B cell (primary cell): Measurements from ENCODE around the gene TNIK. TPM values are rescaled to one million over a fixed set of nuclear protein-coding genes. Genes with fewer than 3 reads are reported as not detected.

Experiments used
- ATAC-seq: fragments of 200-7000 bp; cut with Tn5 transposase; one replicate; pipeline ENCODE4 v1.10.0; 2021; ENCODE audit warnings: low read depth, mild to moderate bottlenecking, moderate number of reproducible peaks, moderate library complexity
- CTCF ChIA-PET: fragments of 350-600 bp; sonication (Branson Sonifier 250); formaldehyde crosslinking; loops from one replicate; lab custom pipeline; 2021; ENCODE audit warnings: antibody characterized with exemption, inconsistent platforms; lab: Charles Lee
- POLR2A ChIA-PET: fragments of 350-600 bp; sonication (Branson Sonifier 250); formaldehyde crosslinking; loops from one replicate; lab custom pipeline; 2021; ENCODE audit warnings: antibody characterized with exemption; lab: Charles Lee
- DNase-seq: peaks from one replicate; pipeline ENCODE4 v3.0.0; 2013
- H2AFZ ChIP-seq: 2 replicates; pipeline ENCODE4 v1.6.1; 2012; ENCODE audit warnings: mild to moderate bottlenecking, low read depth, low read length; ENCODE audit not compliant: insufficient read depth, poor library complexity, severe bottlenecking
- H3K27ac ChIP-seq, 2 donors: 1 replicate in 1 of 2; 2 replicates in 1 of 2; pipeline ENCODE4 v1.5.1; 2012 to 2013; ENCODE audit warnings: low read length in 2 of 2, mild to moderate bottlenecking in 2 of 2, moderate library complexity in 1 of 2
- H3K27me3 ChIP-seq, 4 experiments: fragments of 200-600 bp in 1 of 4; sonication (generic) in 1 of 4; replicated peaks in 1 of 4; 1 replicate in 2 of 4; 2 replicates in 2 of 4; pipeline versions ENCODE4 v1.6.1 to v1.7.0; 2013 to 2016; ENCODE audit warnings: low read length in 3 of 4, mild to moderate bottlenecking in 2 of 4, mixed read lengths in 1 of 4, moderate library complexity in 1 of 4; ENCODE audit not compliant: insufficient read depth in 4 of 4, control insufficient read depth in 3 of 4; ENCODE audit errors: control extremely low read depth in 1 of 4
- H3K36me3 ChIP-seq, 2 experiments: replicated peaks in 1 of 2; 1 replicate in 1 of 2; 2 replicates in 1 of 2; pipeline versions ENCODE4 v1.6.1 to v1.7.1; 2013; ENCODE audit warnings: low read length in 1 of 2; ENCODE audit not compliant: insufficient read depth in 2 of 2, control insufficient read depth in 1 of 2; ENCODE audit errors: control extremely low read depth in 1 of 2, extremely low read depth in 1 of 2
- H3K4me1 ChIP-seq, 2 donors: fragments of 200-600 bp in 1 of 2; sonication (generic) in 1 of 2; 1 replicate in 1 of 2; 2 replicates in 1 of 2; pipeline versions ENCODE4 v1.5.1 to v1.6.1; 2013 to 2017; ENCODE audit warnings: low read length in 2 of 2; ENCODE audit not compliant: control insufficient read depth in 2 of 2, insufficient read depth in 2 of 2
- H3K4me2 ChIP-seq: replicated peaks from 2 replicates; pipeline ENCODE3; 2012; ENCODE audit warnings: mild to moderate bottlenecking, low read depth, low read length; ENCODE audit not compliant: poor library complexity, severe bottlenecking
- H3K4me3 ChIP-seq, 5 experiments: fragments of 200-600 bp in 1 of 5; sonication (generic) in 1 of 5; 1 replicate in 3 of 5; 2 replicates in 2 of 5; pipeline versions ENCODE4 v1.5.1 to v1.7.0; 2011 to 2016; ENCODE audit warnings: low read length in 4 of 5, mild to moderate bottlenecking in 4 of 5, low read depth in 2 of 5, control low read depth in 1 of 5, moderate library complexity in 1 of 5; ENCODE audit not compliant: insufficient read depth in 1 of 5; ENCODE audit errors: control extremely low read depth in 1 of 5, extremely low read depth in 1 of 5
- H3K79me2 ChIP-seq: fragments of 200-600 bp; sonication (generic); one replicate; pipeline ENCODE4 v1.6.0; 2016; ENCODE audit warnings: low read length; ENCODE audit not compliant: control insufficient read depth, insufficient read depth
- H3K9ac ChIP-seq: fragments of 200-600 bp; sonication (generic); 2 replicates; pipeline ENCODE4 v1.6.1; 2017; ENCODE audit warnings: mild to moderate bottlenecking, low read length, moderate library complexity
- H3K9me3 ChIP-seq, 3 donors: one replicate each; pipeline versions ENCODE4 v1.6.1 to v1.7.1; 2013; ENCODE audit warnings: low read length in 2 of 3; ENCODE audit not compliant: control insufficient read depth in 2 of 3, insufficient read depth in 1 of 3; ENCODE audit errors: control extremely low read depth in 1 of 3
- H4K20me1 ChIP-seq: 2 replicates; pipeline ENCODE4 v1.6.0; 2012; ENCODE audit warnings: mild to moderate bottlenecking, low read length; ENCODE audit not compliant: insufficient read depth, control insufficient read depth, poor library complexity, severe bottlenecking
- H3K27ac Mint-ChIP-seq: one replicate; pipeline ENCODE4 v1.8.0; 2021; ENCODE audit warnings: mixed read lengths
- H3K27me3 Mint-ChIP-seq: one replicate; pipeline ENCODE4 v1.8.0; 2021; ENCODE audit warnings: mixed read lengths
- H3K4me1 Mint-ChIP-seq: one replicate; pipeline ENCODE4 v1.8.0; 2021; ENCODE audit warnings: mixed read lengths
- H3K4me3 Mint-ChIP-seq: one replicate; pipeline ENCODE4 v1.8.0; 2021; ENCODE audit warnings: mixed read lengths
- H3K9me3 Mint-ChIP-seq: one replicate; pipeline ENCODE4 v1.8.0; 2022; ENCODE audit warnings: mixed read lengths; ENCODE audit not compliant: insufficient read depth
- EZH2 ChIP-seq: IDR thresholded peaks from 2 replicates; pipeline ENCODE4 v1.6.1; 2012; ENCODE audit warnings: borderline replicate concordance, low read depth, mild to moderate bottlenecking, moderate library complexity, low read length; ENCODE audit not compliant: insufficient read depth, poor library complexity, severe bottlenecking
- whole genome bisulfite sequencing: methylation state at CpG from one replicate; pipeline ENCODE4 v1.1.5; 2013; ENCODE audit warnings: missing lambda C conversion rate; ENCODE audit not compliant: insufficient coverage; 5-methylcytosine and 5-hydroxymethylcytosine counted together
- intact Hi-C: fragments of 100-400 bp; cut with micrococcal nuclease; formaldehyde crosslinking; loops from one replicate; pipeline ENCODE4 v1.10.0; 2022
- polyA plus RNA-seq: library from polyadenylated mRNA; depleted of rRNA; stranded (reverse); fragments of >200 nt; gene quantifications from 2 replicates; pipeline ENCODE4 v1.2.3, GENCODE V29; 2012
- total RNA-seq, 2 donors: library from RNA; stranded (reverse); fragments of 120-200 nt in 1 of 2; gene quantifications; 1 replicate in 1 of 2; 2 replicates in 1 of 2; pipeline versions ENCODE4 v1.2.3 to v1.2.4, GENCODE V29; 2013 to 2022
- TF ChIP-seq, protein P1 (sequence below): fragments of 200-600 bp; IDR thresholded peaks from one replicate; pipeline ENCODE4 v1.8.0; 2022; ENCODE audit warnings: antibody characterized with exemption, mild to moderate bottlenecking

Gene TNIK
- total and polyA plus RNA-seq, 2 donors (not counting 1 experiment from before 2014, with no cell fraction given): 0.66 to 7.7 TPM

DNA sequence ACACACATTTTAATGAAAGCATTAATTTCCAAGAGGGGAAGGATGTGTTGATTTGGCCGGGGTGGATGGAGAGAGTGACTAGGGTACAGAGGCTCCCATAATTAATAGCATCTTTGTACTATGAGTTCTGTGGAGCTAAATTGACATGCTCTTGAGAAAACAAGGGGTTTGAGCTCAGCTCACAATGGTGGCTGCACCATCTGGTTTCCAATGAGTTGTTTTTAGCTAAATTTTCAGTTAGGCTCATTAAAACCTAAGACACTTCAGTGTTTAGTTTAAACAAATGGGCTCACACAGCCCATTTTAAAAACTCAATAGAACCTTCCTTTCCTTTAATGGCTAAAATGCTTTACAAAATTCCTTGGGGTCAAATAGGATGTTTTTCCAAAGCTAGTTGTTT is 199.7 kb downstream of the TNIK start:
- Mint-ChIP-seq H3K27me3 (no peaks in the 10 kb centered on the region), H3K9me3 (no peaks in the 10 kb centered on the region), H3K4me3 (no peak overlapping the region), H3K4me1 (peaks cover 7% of the 10 kb centered on the region), H3K27ac (no peak overlapping the region)
- no peak overlapping the region for H3K27ac ChIP-seq
- DNase-seq (no peak), ATAC-seq (no peak)
- H3K36me3 ChIP-seq: no peaks in the 10 kb centered on the region
- no peak overlapping the region for H2AFZ ChIP-seq
- no peak overlapping the region for H3K4me3 ChIP-seq
- peaks cover 0 to 2% (median 0%) of the 10 kb centered on the region in 4 experiments for H3K27me3 ChIP-seq
- no peak overlapping the region for H3K4me2 ChIP-seq
- H3K9ac ChIP-seq: no peak overlapping the region
- ChIA-PET CTCF (no interaction called here), POLR2A (no interaction called here)
- no CpG with 5 or more reads among the region's 1 CpG for WGBS
- no peaks in the 10 kb centered on the region for H3K9me3 ChIP-seq
- TF ChIP-seq, protein P1, sequence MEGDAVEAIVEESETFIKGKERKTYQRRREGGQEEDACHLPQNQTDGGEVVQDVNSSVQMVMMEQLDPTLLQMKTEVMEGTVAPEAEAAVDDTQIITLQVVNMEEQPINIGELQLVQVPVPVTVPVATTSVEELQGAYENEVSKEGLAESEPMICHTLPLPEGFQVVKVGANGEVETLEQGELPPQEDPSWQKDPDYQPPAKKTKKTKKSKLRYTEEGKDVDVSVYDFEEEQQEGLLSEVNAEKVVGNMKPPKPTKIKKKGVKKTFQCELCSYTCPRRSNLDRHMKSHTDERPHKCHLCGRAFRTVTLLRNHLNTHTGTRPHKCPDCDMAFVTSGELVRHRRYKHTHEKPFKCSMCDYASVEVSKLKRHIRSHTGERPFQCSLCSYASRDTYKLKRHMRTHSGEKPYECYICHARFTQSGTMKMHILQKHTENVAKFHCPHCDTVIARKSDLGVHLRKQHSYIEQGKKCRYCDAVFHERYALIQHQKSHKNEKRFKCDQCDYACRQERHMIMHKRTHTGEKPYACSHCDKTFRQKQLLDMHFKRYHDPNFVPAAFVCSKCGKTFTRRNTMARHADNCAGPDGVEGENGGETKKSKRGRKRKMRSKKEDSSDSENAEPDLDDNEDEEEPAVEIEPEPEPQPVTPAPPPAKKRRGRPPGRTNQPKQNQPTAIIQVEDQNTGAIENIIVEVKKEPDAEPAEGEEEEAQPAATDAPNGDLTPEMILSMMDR: no peak
- no peak for TF ChIP-seq EZH2
- H3K79me2 ChIP-seq: no peaks in the 10 kb centered on the region
- peaks cover 6 to 8% of the 10 kb centered on the region in 2 donors for H3K4me1 ChIP-seq
- no peaks in the 10 kb centered on the region for H4K20me1 ChIP-seq
- intact Hi-C loops: no loop called here

DNA sequence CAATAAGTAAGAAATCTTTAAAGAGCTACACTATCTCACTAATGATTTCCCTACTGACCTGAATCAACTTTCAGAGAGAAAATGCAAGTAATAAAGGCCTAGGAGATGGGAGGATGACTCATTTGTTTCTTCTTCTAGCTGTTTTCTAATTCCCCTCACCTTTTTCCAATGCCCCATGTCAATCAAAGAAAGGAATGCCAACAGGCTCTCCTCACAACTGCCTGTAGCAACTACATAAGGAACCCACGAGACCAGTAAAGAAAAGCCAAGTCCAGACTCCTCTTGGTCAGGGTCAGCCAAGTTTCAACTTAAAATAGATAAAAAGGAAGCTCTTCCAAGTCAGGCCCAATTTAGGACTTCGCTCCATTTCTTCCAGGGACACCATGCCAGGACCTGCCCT is 201.9 kb downstream of the TNIK start:
- H4K20me1 ChIP-seq: no peaks in the 10 kb centered on the region
- Mint-ChIP-seq H3K4me3 (no peak overlapping the region), H3K27ac (no peak overlapping the region), H3K27me3 (no peaks in the 10 kb centered on the region), H3K9me3 (no peaks in the 10 kb centered on the region), H3K4me1 (peaks cover 22% of the 10 kb centered on the region)
- no peak overlapping the region for H2AFZ ChIP-seq
- H3K27me3 ChIP-seq: peaks cover 0 to 2% (median 0%) of the 10 kb centered on the region in 4 experiments
- H3K4me2 ChIP-seq: no peak overlapping the region
- H3K9me3 ChIP-seq: no peaks in the 10 kb centered on the region
- peaks cover 10 to 18% of the 10 kb centered on the region in 2 donors for H3K4me1 ChIP-seq
- no peak overlapping the region for H3K4me3 ChIP-seq
- DNase-seq: no peak
- no peak for ATAC-seq
- intact Hi-C loops: no loop called here
- WGBS: 100% methylated on average over 1 of the region's 2 CpGs
- no peaks in the 10 kb centered on the region for H3K36me3 ChIP-seq
- no peaks in the 10 kb centered on the region for H3K79me2 ChIP-seq
- CTCF ChIA-PET: no interaction called here
- H3K9ac ChIP-seq: no peak overlapping the region
- TF ChIP-seq, protein P1: no peak
- no peak for TF ChIP-seq EZH2
- POLR2A ChIA-PET: no interaction called here
- no peak overlapping the region for H3K27ac ChIP-seq
